MCF 10A (cell line): ENCODE data around the gene PARD3. TPM values are rescaled to one million over a fixed set of nuclear protein-coding genes. Genes with fewer than 3 reads are reported as not detected.

ENCODE experiments used
- BruUV-seq: library from RNA; stranded (reverse); fragments of 400-500 nt; replicated peaks from 2 replicates; lab custom pipeline; 2021; lab: Mats Ljungman, UMichigan
- CTCF ChIA-PET: fragments of 300-600 bp; sonication (Branson Sonifier 250); formaldehyde crosslinking; extraction: SDS; loops from one replicate; lab custom pipeline; 2021; ENCODE audit warnings: antibody characterized with exemption, inconsistent platforms; lab: Yijun Ruan, JAX
- POLR2A ChIA-PET: fragments of 300-600, 350-650 bp; sonication (Branson Sonifier 250); formaldehyde crosslinking; extraction: SDS; loops from one replicate; lab custom pipeline; 2020; ENCODE audit warnings: antibody characterized with exemption, inconsistent platforms; lab: Yijun Ruan, JAX
- DNase-seq: peaks from one replicate; pipeline ENCODE4 v3.0.0-alpha.2; 2018; ENCODE audit not compliant: unreplicated experiment
- H3K27ac Mint-ChIP-seq: one replicate; pipeline ENCODE4 v1.8.0; 2022; ENCODE audit warnings: mild to moderate bottlenecking, low read depth, mixed read lengths; ENCODE audit not compliant: unreplicated experiment
- H3K27me3 Mint-ChIP-seq: one replicate; pipeline ENCODE4 v1.8.0; 2022; ENCODE audit warnings: mixed read lengths; ENCODE audit not compliant: insufficient read depth, unreplicated experiment
- H3K36me3 Mint-ChIP-seq: one replicate; pipeline ENCODE4 v1.8.0; 2022; ENCODE audit warnings: mild to moderate bottlenecking, moderate library complexity, mixed read lengths; ENCODE audit not compliant: insufficient read depth, unreplicated experiment
- H3K4me1 Mint-ChIP-seq: one replicate; pipeline ENCODE4 v1.8.0; 2022; ENCODE audit warnings: mixed read lengths; ENCODE audit not compliant: insufficient read depth, unreplicated experiment
- H3K4me3 Mint-ChIP-seq: one replicate; pipeline ENCODE4 v1.8.0; 2022; ENCODE audit warnings: mild to moderate bottlenecking, moderate library complexity, mixed read lengths; ENCODE audit not compliant: unreplicated experiment
- H3K9me3 Mint-ChIP-seq: one replicate; pipeline ENCODE4 v1.8.0; 2022; ENCODE audit warnings: mixed read lengths; ENCODE audit not compliant: unreplicated experiment
- CTCF ChIP-seq: fragments of 200-600 bp; IDR thresholded peaks from one replicate; pipeline ENCODE4 v1.8.0; 2022; ENCODE audit warnings: antibody characterized with exemption, mild to moderate bottlenecking; ENCODE audit not compliant: unreplicated experiment
- intact Hi-C: fragments of 100-400 bp; cut with micrococcal nuclease; formaldehyde crosslinking; loops from 2 replicates; pipeline ENCODE4 v1.14.1; 2022
- total RNA-seq: library from RNA; stranded (reverse); gene quantifications from 2 replicates; pipeline ENCODE4 v1.2.3, GENCODE V29; 2022

PARD3 gene
- total RNA-seq, 1 experiment from 2014 or later, result 70.0 TPM

GRCh38 chr10:34467364-34467763 lies 347.7 kb downstream of the PARD3 start:
- TF ChIP-seq CTCF, result no peak

GRCh38 chr10:34465678-34466077 lies 349.4 kb downstream of the PARD3 start:
- H3K9me3 Mint-ChIP-seq, result no peaks in the 10 kb centered on the region
- intact Hi-C loops, result no loop called here
- POLR2A ChIA-PET, result no interaction called here

More at GRCh38 chr10:34467364-34467763, 347.7 kb downstream of the PARD3 start:
- ChIA-PET CTCF (no interaction called here), POLR2A (no interaction called here)
- Mint-ChIP-seq H3K27ac (no peak overlapping the region), H3K9me3 (no peaks in the 10 kb centered on the region), H3K4me1 (peaks cover 9% of the 10 kb centered on the region), H3K36me3 (peaks cover 27% of the 10 kb centered on the region), H3K27me3 (no peaks in the 10 kb centered on the region), H3K4me3 (no peak overlapping the region)
- no TSS peak for BruUV-seq
- no peak for DNase-seq
- intact Hi-C loops, result no loop called here

GRCh38 chr10:34464591-34464990 lies 350.5 kb downstream of the PARD3 start:
- intact Hi-C loops, result no loop called here
- DNase-seq, result no peak
- no peaks in the 10 kb centered on the region for H3K4me1 Mint-ChIP-seq
- H3K36me3 Mint-ChIP-seq, result peaks cover 28% of the 10 kb centered on the region
- ChIA-PET POLR2A (interaction anchor here (0.7 kb wide), 1 partner anchor 9 kb away, joined by 3 read pairs; no protein-coding TSS in a partner anchor), CTCF (interaction anchor here (0.6 to 1.7 kb wide), 2 partner anchors 173 to 174 kb away, joined by 4 to 5 read pairs; no protein-coding TSS in a partner anchor)
- H3K4me3 Mint-ChIP-seq, result no peak overlapping the region
- no peak for TF ChIP-seq CTCF
- H3K9me3 Mint-ChIP-seq, result no peaks in the 10 kb centered on the region
- no peaks in the 10 kb centered on the region for H3K27me3 Mint-ChIP-seq
- no TSS peak for BruUV-seq
- H3K27ac Mint-ChIP-seq, result no peak overlapping the region

More at GRCh38 chr10:34465678-34466077, 349.4 kb downstream of the PARD3 start:
- no TSS peak for BruUV-seq
- CTCF ChIA-PET, result no interaction called here
- Mint-ChIP-seq H3K27me3 (no peaks in the 10 kb centered on the region), H3K27ac (no peak overlapping the region), H3K4me1 (no peaks in the 10 kb centered on the region), H3K4me3 (no peak overlapping the region), H3K36me3 (peaks cover 27% of the 10 kb centered on the region)
- DNase-seq, result no peak
- TF ChIP-seq CTCF, result no peak

- H3K4me1 Mint-ChIP-seq, result no peaks in the 10 kb centered on the region
- TF ChIP-seq CTCF, result no peak
- H3K27me3 Mint-ChIP-seq, result no peaks in the 10 kb centered on the region
- POLR2A ChIA-PET, result interaction anchor here (0.7 kb wide), 1 partner anchor 10 kb away, joined by 3 read pairs; no protein-coding TSS in a partner anchor
- intact Hi-C loops, result no loop called here
- DNase-seq, result no peak
- H3K27ac Mint-ChIP-seq, result no peak overlapping the region
- no peaks in the 10 kb centered on the region for H3K9me3 Mint-ChIP-seq
- H3K4me3 Mint-ChIP-seq, result no peak overlapping the region
- no TSS peak for BruUV-seq
- H3K36me3 Mint-ChIP-seq, result peaks cover 23% of the 10 kb centered on the region
- CTCF ChIA-PET, result interaction anchor here (0.6 to 1.7 kb wide), 2 partner anchors 173 to 175 kb away, joined by 4 to 5 read pairs; no protein-coding TSS in a partner anchor
Observed at GRCh38 chr10:34464000-34464399, 351.1 kb downstream of the PARD3 start.
